Measurements from ENCODE around the gene TNFRSF19. TPM values are rescaled to one million over a fixed set of nuclear protein-coding genes. Genes with fewer than 3 reads are reported as not detected.
"Not testable (repeated sequence)": the region's sequence is repeated elsewhere in the genome, so short reads cannot be mapped to it uniquely, and the experiment has no call there.

TNFRSF19 gene
- total RNA-seq: 8.0 and 17.7 TPM in 2 replicates

DNA sequence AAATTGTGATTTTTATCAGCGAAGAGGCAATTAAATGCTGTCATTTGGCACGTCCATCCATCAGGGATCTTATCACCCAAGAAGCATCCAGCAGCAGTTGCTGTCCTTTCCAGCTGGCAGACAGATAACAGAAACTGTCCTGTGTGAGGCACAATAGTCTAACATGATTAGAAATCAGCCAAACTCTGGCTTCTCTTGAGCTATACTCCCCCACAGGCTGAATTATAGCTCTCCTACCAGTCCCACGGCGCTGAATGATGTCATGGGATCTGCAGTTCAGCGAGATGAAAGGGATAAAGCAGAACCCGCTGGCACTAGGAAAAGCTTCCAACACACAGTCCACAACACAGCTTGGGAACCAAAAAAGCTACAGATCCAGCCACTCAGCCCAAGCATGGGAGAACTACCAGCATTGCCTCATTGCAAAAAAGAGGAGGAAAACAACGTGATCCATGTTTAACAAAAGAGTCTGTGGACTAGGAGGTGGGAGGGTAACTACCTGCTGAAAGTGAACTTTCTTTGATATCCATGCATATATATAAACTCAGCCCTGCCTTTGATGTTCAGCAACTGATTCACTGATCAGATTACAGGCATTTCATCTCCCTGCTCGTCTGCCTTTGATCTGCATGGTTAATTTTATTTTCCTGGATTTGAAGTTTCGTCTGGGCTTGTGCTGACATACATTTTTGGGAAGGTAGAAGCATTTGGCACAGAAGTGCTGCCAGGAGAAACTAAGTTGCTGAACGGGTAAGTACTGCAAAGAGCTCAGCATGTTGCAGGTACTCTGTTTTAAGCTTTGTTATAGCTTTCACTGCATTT is at the start of gene TNFRSF19:
TSS of gene TNFRSF19 (plus strand) at position 314 of the 822 bp plus-strand sequence. CDS start 19,772 bp downstream, outside the sequence.
- no peak for DNase-seq (ENCODE audit: extremely low read depth, low read depth, low spot score)

GRCh38 chr13:23529926-23530325 is 40.3 kb upstream of the TNFRSF19 start:
- not testable (repeated sequence) for DNase-seq (ENCODE audit: extremely low read depth, low read depth, low spot score)

DNA sequence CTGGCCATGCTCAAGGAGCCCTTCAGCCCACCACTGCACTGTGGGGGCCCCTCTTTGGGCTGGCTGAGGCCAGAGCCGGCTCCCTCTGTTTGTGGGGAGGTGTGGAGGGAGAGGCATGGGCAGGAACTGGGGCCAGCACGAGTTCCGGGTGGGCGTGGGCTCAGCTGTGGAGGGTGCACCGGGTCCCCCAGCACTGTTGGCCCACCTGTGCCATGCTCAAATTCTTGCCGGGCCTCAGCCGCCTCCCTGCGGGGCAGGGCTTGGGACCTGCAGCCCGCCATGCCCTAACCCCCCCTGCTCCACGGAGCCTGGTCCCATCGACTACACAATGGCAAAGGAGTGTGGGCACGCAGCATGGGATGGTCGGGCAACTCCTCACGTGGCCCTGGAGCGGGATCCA is 38.8 kb upstream of the TNFRSF19 start:
- DNase-seq (ENCODE audit: extremely low read depth, low read depth, low spot score): no peak

- DNase-seq (ENCODE audit: extremely low read depth, low read depth, low spot score): no peak
These were observed 36.1 kb upstream of the TNFRSF19 start for GRCh38 chr13:23534090-23534489.

- no peak for DNase-seq (ENCODE audit: extremely low read depth, low read depth, low spot score)
These were observed 28.9 kb upstream of the TNFRSF19 start for GRCh38 chr13:23541221-23541824.

- DNase-seq (ENCODE audit: extremely low read depth, low read depth, low spot score): no peak
These were observed 25.5 kb upstream of the TNFRSF19 start for GRCh38 chr13:23544668-23545067.

DNA sequence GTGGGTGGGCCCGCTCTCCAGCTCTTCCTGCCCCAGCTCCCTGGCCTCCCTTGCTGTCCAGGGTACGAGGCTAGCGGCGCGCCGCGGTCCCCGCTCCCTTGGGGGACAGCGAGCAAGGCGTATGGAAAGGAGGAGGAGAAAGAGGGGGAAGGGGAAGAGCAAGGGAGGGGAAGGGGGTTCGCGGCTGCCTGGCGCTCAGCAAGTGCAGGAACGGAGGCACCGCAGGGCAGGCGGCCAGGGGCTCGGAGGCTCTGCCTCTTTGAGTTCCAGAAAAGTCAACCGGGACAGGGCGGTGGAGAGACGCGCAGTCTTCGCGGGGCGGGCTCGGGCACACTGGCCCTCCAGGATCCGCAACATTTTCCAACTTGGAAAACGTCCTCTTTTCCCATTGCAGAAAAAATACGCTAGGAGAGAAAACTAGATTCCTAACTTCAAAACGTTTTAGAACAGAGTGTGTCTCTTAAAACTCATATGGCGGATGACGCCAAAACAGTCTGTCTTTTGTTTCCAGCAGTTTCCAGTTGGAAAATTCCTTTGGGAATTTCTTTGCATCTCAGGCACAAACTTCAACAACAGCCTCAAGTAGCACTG is 23.1 kb upstream of the TNFRSF19 start:
- DNase-seq (ENCODE audit: extremely low read depth, low read depth, low spot score): no peak

GRCh38 chr13:23549724-23550123 is 20.5 kb upstream of the TNFRSF19 start:
- DNase-seq (ENCODE audit: extremely low read depth, low read depth, low spot score): no peak

- no peak for DNase-seq (ENCODE audit: extremely low read depth, low read depth, low spot score)
These were observed 20.0 kb upstream of the TNFRSF19 start for GRCh38 chr13:23550163-23550562.

GRCh38 chr13:23551213-23552008 is 18.8 kb upstream of the TNFRSF19 start:
- no peak for DNase-seq (ENCODE audit: extremely low read depth, low read depth, low spot score)

- DNase-seq (ENCODE audit: extremely low read depth, low read depth, low spot score): no peak
These were observed 18.0 kb upstream of the TNFRSF19 start for GRCh38 chr13:23552171-23552570.

- no peak for DNase-seq (ENCODE audit: extremely low read depth, low read depth, low spot score)
These were observed 17.6 kb upstream of the TNFRSF19 start for GRCh38 chr13:23552661-23553060.

DNA sequence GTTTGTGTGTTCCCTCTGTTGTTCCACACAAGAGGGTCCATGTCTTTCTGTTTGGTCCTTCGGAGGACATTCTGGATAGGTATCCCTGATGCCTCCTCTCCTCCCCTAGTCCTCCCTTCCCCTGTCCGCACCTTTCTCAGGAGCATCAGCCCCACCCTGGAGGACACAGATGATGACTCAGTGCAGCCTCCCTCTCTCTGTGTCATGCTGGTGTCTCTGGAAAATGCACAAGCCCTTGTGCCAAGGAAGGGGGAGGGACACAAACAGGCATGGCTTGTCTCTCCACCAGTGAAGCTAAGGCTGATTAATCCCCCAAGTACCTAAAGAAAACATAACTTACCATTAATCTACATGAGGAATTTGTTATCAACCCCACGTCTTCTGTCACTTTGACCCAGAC is 16.2 kb upstream of the TNFRSF19 start:
- no peak for DNase-seq (ENCODE audit: extremely low read depth, low read depth, low spot score)

- DNase-seq (ENCODE audit: extremely low read depth, low read depth, low spot score): no peak
These were observed 13.2 kb upstream of the TNFRSF19 start for GRCh38 chr13:23557043-23557442.

GRCh38 chr13:23557733-23558132 is 12.5 kb upstream of the TNFRSF19 start:
- DNase-seq (ENCODE audit: extremely low read depth, low read depth, low spot score): no peak

GRCh38 chr13:23558675-23559536 is 11.3 kb upstream of the TNFRSF19 start:
- DNase-seq (ENCODE audit: extremely low read depth, low read depth, low spot score): no peak

DNA sequence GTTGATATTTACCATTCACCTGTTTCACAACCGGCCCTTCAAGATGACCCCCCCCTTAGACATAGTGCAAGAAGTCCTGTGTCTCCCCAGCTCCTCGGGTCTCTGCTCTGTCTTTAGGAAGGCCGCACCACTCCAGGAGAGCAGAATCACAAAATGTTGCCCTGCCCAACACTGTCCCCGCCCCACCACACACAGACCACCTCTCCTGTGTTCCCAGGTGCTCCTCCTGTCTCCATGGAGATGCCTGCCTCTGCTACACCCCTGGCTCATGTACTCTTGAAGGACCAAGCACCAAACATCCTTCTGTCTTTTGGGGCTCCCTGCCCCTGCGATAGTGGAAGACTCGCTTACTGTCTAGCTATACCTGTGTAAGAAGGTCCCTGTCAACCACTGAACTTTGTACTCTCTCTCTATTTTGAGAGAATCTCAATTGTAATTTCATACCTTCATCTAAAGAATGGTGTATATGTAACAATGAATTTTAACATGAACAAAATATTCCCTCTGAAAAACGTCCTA is 9.6 kb upstream of the TNFRSF19 start:
- no peak for DNase-seq (ENCODE audit: extremely low read depth, low read depth, low spot score)

DNA sequence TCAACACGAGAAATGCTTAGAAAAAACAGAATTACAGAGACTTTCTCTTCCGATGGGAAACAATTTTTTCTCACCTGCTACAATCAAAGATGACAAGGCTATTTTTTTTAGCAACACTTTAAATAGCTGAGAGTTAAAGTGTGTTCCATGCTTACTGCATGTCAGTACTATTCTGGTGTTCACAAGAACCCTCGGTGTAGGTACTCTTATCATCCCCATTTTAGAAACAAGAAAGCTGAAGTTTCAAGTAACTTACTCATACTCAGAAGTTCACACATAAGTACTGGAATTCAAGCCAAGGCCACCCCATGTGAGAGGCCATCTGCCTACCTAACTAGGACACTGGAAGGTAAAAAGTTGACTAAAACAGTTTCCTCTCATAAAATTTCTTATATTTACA is 9.0 kb upstream of the TNFRSF19 start:
- no peak for DNase-seq (ENCODE audit: extremely low read depth, low read depth, low spot score)

GRCh38 chr13:23563085-23563845 is 6.9 kb upstream of the TNFRSF19 start:
- no peak for DNase-seq (ENCODE audit: extremely low read depth, low read depth, low spot score)

Measured in glomerular endothelial cell (primary cell).